Measurements from ENCODE around the gene RNF151.

Gene RNF151

DNA sequence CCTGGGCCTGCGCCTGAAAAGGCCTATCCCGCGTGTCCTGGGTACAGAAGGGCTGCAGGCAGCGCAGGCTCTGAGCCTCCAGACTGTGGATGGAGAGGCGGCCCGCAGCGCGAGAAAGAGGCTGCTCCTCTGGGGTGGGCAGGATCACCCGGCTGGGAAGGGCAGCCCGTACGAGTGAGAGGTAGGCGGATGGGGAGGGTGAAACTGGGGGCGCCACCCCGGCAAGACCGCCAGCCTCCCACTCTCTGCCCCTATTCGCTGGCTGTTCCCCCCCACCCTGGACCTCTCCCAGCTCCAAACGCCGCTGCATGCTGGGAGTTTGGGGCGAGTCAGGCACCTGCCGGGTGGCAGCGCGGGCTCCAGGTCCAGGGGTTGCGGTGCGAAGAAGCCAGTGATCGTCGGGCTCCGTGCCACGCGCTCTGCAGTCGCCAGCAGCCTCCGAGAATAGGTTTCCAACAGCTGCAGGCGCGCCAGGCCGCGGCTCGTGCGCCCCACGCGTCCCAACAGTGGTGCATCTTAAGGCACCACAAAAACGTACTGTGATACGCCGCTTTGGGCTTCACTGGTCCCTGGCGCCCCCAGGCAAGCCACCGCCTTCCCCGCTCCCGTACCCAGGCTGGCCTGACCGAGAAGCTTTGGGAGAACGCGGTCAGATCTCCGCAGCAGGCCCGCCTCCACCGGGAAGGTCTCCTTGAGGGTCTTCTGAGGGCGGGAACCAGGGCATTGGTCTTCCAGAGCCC is 13.5 kb downstream of the RNF151 start:
- H3K4me3 ChIP-seq (ENCODE audit: low read depth, low read length): no peak overlapping the region
- TF ChIP-seq, protein P1, sequence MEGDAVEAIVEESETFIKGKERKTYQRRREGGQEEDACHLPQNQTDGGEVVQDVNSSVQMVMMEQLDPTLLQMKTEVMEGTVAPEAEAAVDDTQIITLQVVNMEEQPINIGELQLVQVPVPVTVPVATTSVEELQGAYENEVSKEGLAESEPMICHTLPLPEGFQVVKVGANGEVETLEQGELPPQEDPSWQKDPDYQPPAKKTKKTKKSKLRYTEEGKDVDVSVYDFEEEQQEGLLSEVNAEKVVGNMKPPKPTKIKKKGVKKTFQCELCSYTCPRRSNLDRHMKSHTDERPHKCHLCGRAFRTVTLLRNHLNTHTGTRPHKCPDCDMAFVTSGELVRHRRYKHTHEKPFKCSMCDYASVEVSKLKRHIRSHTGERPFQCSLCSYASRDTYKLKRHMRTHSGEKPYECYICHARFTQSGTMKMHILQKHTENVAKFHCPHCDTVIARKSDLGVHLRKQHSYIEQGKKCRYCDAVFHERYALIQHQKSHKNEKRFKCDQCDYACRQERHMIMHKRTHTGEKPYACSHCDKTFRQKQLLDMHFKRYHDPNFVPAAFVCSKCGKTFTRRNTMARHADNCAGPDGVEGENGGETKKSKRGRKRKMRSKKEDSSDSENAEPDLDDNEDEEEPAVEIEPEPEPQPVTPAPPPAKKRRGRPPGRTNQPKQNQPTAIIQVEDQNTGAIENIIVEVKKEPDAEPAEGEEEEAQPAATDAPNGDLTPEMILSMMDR (IDR thresholded peaks at IDR 0.05; ENCODE audit: low read depth, low read length, missing control alignments): no peak
- DNase-seq (ENCODE audit: low read depth): no peak

DNA sequence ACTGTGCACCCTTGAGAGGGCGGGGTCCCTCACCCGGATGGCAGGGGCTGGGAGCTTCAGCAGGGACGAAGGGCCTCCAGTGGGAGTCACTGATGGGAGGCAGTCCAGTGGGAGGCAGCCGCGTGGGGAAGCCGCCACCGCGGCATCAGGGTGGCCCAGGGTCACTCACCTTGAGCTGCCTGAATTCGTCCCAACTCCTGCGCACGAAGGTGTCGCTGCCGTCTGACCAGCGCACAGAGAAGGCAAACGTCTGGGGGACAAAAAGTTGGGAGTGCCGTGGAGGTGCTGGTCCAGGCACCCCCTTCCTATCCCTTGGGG is 14.1 kb downstream of the RNF151 start:
- H3K4me3 ChIP-seq (ENCODE audit: low read depth, low read length): no peak overlapping the region
- TF ChIP-seq, protein P1 (IDR thresholded peaks at IDR 0.05; ENCODE audit: low read depth, low read length, missing control alignments): no peak
- DNase-seq (ENCODE audit: low read depth): no peak

DNA sequence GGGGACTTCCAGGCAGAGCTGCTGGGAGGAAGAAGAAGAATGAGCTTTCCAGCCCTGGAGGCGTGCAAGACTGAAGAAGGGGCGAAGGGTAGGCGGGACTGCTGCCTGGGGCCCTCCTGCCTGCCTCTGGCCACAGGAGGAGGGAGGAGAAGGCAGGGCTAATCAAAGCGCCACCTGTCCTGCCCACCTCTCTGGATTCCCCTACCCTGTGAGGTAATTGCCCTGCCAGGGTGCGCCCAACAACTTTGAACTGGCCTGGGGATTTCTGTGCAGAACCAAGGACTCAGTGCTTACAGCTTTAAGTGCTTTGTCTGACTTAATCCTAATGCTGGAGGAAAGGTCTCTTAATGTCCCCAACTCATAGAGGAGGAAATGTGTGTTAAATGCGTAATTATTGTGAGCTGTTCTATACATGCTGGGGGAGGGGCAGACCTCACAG is 14.8 kb downstream of the RNF151 start, which contains the start of gene NOXO1:
TSS of gene NOXO1 (minus strand) at position 72 of the 439 bp plus-strand sequence. CDS start 290 bp downstream, outside the sequence.
- TF ChIP-seq, protein P1 (IDR thresholded peaks at IDR 0.05; ENCODE audit: low read depth, low read length, missing control alignments): no peak
- no peak within 1 kb of the TSS for H3K4me3 ChIP-seq (ENCODE audit: low read depth, low read length)
- no peak for DNase-seq (ENCODE audit: low read depth)

DNA sequence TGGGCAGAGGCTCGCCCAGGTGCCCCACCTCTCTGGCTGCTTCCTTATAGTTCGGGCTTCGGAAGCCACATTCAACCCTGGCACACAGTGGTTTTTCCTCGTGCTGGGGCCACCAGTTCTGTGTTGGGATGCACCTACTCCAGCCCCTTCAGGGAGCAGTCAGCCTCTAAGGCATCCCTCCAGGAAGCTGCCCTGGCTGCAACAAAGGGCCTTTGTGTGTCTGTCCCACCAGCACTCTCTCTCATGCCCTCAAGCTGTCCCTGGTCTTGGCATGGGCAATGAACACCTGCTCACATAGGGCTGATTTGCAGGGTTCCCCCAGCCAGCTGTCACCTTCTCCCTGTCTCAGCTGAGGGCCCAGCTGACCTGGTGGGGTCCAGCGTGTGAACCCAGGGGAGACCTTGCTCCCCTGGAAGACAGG is 15.4 kb downstream of the RNF151 start:
- no peak for DNase-seq (ENCODE audit: low read depth)
- no peak overlapping the region for H3K4me3 ChIP-seq (ENCODE audit: low read depth, low read length)
- TF ChIP-seq, protein P1 (IDR thresholded peaks at IDR 0.05; ENCODE audit: low read depth, low read length, missing control alignments): no peak

DNA sequence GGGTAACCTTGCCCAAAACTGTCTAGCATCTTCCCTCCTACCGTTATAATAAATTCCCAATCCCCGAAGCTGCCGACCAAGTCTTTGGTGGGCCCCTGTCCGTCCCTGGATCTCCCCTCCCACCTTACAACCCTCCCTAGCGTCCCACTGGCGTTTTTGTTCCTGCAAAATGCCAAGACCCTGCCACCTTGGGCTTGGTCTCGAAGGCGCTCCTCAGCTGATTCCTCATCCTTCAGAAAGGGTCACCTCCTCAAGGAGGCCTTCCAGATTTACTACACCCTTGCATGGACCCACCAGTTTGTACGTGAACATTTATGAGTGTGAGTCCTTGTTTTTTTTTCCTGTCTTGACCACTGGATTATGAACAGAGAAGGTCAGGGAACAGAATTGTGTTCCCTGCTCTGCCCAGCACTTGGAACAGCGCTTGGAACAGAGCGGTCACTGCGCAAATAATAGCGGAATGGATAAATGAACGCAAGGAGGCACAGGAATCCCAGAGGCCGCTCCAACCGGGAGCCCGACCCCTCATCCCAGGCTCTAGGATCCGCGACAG is 16.4 kb downstream of the RNF151 start:
- H3K4me3 ChIP-seq (ENCODE audit: low read depth, low read length): peak overlapping the region; percentile 66
- no peak for DNase-seq (ENCODE audit: low read depth)

DNA sequence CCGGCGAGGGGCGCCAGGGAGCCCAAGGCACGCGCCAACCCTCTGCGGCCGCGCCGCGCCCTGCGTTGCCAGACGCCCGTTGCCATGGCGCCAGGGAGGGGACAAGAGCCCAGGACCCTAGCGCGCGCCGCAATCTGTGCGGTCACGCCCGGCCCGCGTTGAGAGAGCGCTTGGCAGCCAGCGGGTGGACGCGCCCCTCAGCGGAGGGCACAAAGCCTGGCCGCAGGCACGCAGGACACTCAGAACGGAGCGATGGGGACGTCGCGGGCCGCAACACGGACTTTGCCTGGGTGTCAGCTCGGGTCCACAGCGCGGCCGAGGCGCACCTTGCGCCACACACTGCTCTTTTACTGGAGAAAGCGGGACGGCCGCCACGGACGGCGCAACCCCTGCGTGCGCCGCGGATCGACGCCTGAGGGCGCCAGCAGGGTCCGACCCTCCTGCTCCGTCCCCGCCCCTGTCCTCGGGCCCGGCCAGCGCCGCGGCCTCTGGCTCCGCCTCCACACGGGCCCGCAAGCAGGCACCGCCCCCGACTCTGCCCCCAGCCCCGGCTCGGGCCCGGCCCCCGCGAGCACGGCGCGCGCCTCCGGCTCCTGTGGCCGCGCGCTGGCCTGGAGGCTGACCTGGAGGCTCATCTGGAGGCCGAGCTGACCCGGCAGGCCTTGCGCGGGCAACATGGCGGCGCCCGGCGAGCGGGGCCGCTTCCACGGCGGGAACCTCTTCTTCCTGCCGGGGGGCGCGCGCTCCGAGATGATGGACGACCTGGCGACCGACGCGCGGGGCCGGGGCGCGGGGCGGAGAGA is 17.1 kb downstream of the RNF151 start, which contains the start of gene GFER:
TSS of gene GFER (plus strand) at position 650 of the 803 bp plus-strand sequence. CDS start at position 676, 26 bp downstream.
- peak within 1 kb of the TSS; percentile 66 for H3K4me3 ChIP-seq (ENCODE audit: low read depth, low read length)
- TF ChIP-seq, protein P1 (IDR thresholded peaks at IDR 0.05; ENCODE audit: low read depth, low read length, missing control alignments): peak; percentile 30
- DNase-seq (ENCODE audit: low read depth): no peak

More for the DNA sequence above, 16.4 kb downstream of the RNF151 start:
- TF ChIP-seq, protein P1 (IDR thresholded peaks at IDR 0.05; ENCODE audit: low read depth, low read length, missing control alignments): no peak

Measured in GM12864 (cell line).